WTC11 (cell line): ENCODE results near the gene APBA1. TPM values are rescaled to one million over a fixed set of nuclear protein-coding genes. Genes with fewer than 3 reads are reported as not detected.

Experiments used
- ATAC-seq: fragments of 200-7000 bp; cut with Tn5 transposase; 2 replicates; pipeline ENCODE4 v1.10.0; 2021; ENCODE audit warnings: mild to moderate bottlenecking, moderate library complexity
- CTCF ChIA-PET: fragments of 300-600 bp; sonication (Branson Sonifier 250); formaldehyde crosslinking; loops from one replicate; lab custom pipeline; 2021; ENCODE audit warnings: antibody characterized with exemption; lab: Charles Lee
- POLR2A ChIA-PET: fragments of 350-600 bp; sonication (Branson Sonifier 250); formaldehyde crosslinking; loops from one replicate; lab custom pipeline; 2021; ENCODE audit warnings: antibody characterized with exemption; lab: Charles Lee
- DNase-seq: peaks from one replicate; pipeline ENCODE4 v3.0.0; 2021; ENCODE audit warnings: low spot score
- H3K27ac Mint-ChIP-seq: 2 replicates; pipeline ENCODE4 v1.8.0; 2021; ENCODE audit warnings: mixed read lengths
- H3K27me3 Mint-ChIP-seq: 2 replicates; pipeline ENCODE4 v1.8.0; 2021; ENCODE audit warnings: low read depth, mild to moderate bottlenecking, moderate library complexity, mixed read lengths
- H3K36me3 Mint-ChIP-seq: 2 replicates; pipeline ENCODE4 v1.8.0; 2021; ENCODE audit warnings: mixed read lengths
- H3K4me1 Mint-ChIP-seq: 2 replicates; pipeline ENCODE4 v1.8.0; 2022; ENCODE audit warnings: mixed read lengths
- H3K4me3 Mint-ChIP-seq: 2 replicates; pipeline ENCODE4 v1.8.0; 2021; ENCODE audit warnings: mild to moderate bottlenecking, moderate library complexity, mixed read lengths
- H3K9me3 Mint-ChIP-seq: 2 replicates; pipeline ENCODE4 v1.8.0; 2021; ENCODE audit warnings: mixed read lengths
- FOXP4 ChIP-seq: sonication (generic); formaldehyde crosslinking; IDR thresholded peaks from 2 replicates; pipeline ENCODE4 v1.8.0; 2022; ENCODE audit warnings: mild to moderate bottlenecking, missing genetic modification reagents
- IRF2 ChIP-seq: sonication (generic); formaldehyde crosslinking; IDR thresholded peaks from 2 replicates; pipeline ENCODE4 v1.8.0; 2022; ENCODE audit warnings: low read depth, missing genetic modification reagents, borderline replicate concordance
- JUN ChIP-seq: sonication (generic); formaldehyde crosslinking; IDR thresholded peaks from 2 replicates; pipeline ENCODE4 v1.8.0; 2023; ENCODE audit warnings: mild to moderate bottlenecking, missing genetic modification reagents
- MXD4 ChIP-seq: fragments of 250-450 bp; sonication (Bioruptor Pico); IDR thresholded peaks from 2 replicates; pipeline ENCODE4 v1.8.0; 2021; ENCODE audit warnings: mild to moderate bottlenecking, moderate library complexity, borderline replicate concordance
- NR1H2 ChIP-seq: sonication (generic); formaldehyde crosslinking; IDR thresholded peaks from 2 replicates; pipeline ENCODE4 v1.9.0; 2021; ENCODE audit warnings: mild to moderate bottlenecking, moderate library complexity, missing genetic modification reagents
- PRRX2 ChIP-seq: fragments of 250-450 bp; sonication (Bioruptor Pico); IDR thresholded peaks from 2 replicates; pipeline ENCODE4 v1.8.0; 2021; ENCODE audit warnings: mild to moderate bottlenecking
- TEAD1 ChIP-seq: sonication (generic); formaldehyde crosslinking; IDR thresholded peaks from 2 replicates; pipeline ENCODE4 v1.8.0; 2022; ENCODE audit warnings: mild to moderate bottlenecking, missing genetic modification reagents
- TP53 ChIP-seq: sonication (generic); formaldehyde crosslinking; IDR thresholded peaks from 2 replicates; pipeline ENCODE4 v1.8.1; 2023; ENCODE audit warnings: mild to moderate bottlenecking, missing genetic modification reagents
- USF1 ChIP-seq: sonication (generic); formaldehyde crosslinking; IDR thresholded peaks from 2 replicates; pipeline ENCODE4 v1.8.0; 2022; ENCODE audit warnings: mild to moderate bottlenecking, missing genetic modification reagents
- ZBTB43 ChIP-seq: sonication (generic); formaldehyde crosslinking; IDR thresholded peaks from 2 replicates; pipeline ENCODE4 v1.8.1; 2023; ENCODE audit warnings: mild to moderate bottlenecking, missing genetic modification reagents
- ZNF232 ChIP-seq: sonication (generic); formaldehyde crosslinking; IDR thresholded peaks from 2 replicates; pipeline ENCODE4 v1.8.0; 2022; ENCODE audit warnings: mild to moderate bottlenecking, missing genetic modification reagents
- total RNA-seq: library from RNA; stranded (reverse); gene quantifications from 3 replicates; pipeline ENCODE4 v1.2.3, GENCODE V29; 2021
- TF ChIP-seq, protein P1 (sequence below): sonication (generic); formaldehyde crosslinking; IDR thresholded peaks from 2 replicates; pipeline ENCODE4 v1.8.0; 2022; ENCODE audit warnings: missing genetic modification reagents
- TF ChIP-seq, protein P2 (sequence below): fragments of 250-450 bp; sonication (Bioruptor Pico); IDR thresholded peaks from 2 replicates; pipeline ENCODE4 v1.9.0; 2021; ENCODE audit warnings: mild to moderate bottlenecking
- TF ChIP-seq, protein P3 (sequence below): sonication (generic); formaldehyde crosslinking; IDR thresholded peaks from 2 replicates; pipeline ENCODE4 v1.8.0; 2023; ENCODE audit warnings: missing genetic modification reagents, mild to moderate bottlenecking, borderline replicate concordance
- TF ChIP-seq, protein P4 (sequence below): sonication (generic); formaldehyde crosslinking; IDR thresholded peaks from 2 replicates; pipeline ENCODE4 v1.8.1; 2023; ENCODE audit warnings: mild to moderate bottlenecking, missing genetic modification reagents, borderline replicate concordance
- TF ChIP-seq, protein P5 (sequence below): sonication (generic); formaldehyde crosslinking; IDR thresholded peaks from 2 replicates; pipeline ENCODE4 v1.8.0; 2023; ENCODE audit warnings: mild to moderate bottlenecking, missing genetic modification reagents

APBA1 gene
- total RNA-seq, 1 experiment from 2014 or later: 0.94 TPM

- DNase-seq (no peak), ATAC-seq (peak; percentile 69)
- POLR2A ChIA-PET: no interaction called here
- no peak overlapping the region for H3K27ac Mint-ChIP-seq
- CTCF ChIA-PET: interaction anchor here (1.5 kb wide), 1 partner anchor 14 kb away, joined by 7 read pairs; no protein-coding TSS in a partner anchor
- H3K4me1 Mint-ChIP-seq: peaks cover 19% of the 10 kb centered on the region
- H3K4me3 Mint-ChIP-seq: no peak overlapping the region
- no peaks in the 10 kb centered on the region for H3K9me3 Mint-ChIP-seq
- H3K27me3 Mint-ChIP-seq: no peaks in the 10 kb centered on the region
- H3K36me3 Mint-ChIP-seq: no peaks in the 10 kb centered on the region
- TF ChIP-seq USF1 (CRISPR knock-in tag): no peak
- TF ChIP-seq, protein P1, sequence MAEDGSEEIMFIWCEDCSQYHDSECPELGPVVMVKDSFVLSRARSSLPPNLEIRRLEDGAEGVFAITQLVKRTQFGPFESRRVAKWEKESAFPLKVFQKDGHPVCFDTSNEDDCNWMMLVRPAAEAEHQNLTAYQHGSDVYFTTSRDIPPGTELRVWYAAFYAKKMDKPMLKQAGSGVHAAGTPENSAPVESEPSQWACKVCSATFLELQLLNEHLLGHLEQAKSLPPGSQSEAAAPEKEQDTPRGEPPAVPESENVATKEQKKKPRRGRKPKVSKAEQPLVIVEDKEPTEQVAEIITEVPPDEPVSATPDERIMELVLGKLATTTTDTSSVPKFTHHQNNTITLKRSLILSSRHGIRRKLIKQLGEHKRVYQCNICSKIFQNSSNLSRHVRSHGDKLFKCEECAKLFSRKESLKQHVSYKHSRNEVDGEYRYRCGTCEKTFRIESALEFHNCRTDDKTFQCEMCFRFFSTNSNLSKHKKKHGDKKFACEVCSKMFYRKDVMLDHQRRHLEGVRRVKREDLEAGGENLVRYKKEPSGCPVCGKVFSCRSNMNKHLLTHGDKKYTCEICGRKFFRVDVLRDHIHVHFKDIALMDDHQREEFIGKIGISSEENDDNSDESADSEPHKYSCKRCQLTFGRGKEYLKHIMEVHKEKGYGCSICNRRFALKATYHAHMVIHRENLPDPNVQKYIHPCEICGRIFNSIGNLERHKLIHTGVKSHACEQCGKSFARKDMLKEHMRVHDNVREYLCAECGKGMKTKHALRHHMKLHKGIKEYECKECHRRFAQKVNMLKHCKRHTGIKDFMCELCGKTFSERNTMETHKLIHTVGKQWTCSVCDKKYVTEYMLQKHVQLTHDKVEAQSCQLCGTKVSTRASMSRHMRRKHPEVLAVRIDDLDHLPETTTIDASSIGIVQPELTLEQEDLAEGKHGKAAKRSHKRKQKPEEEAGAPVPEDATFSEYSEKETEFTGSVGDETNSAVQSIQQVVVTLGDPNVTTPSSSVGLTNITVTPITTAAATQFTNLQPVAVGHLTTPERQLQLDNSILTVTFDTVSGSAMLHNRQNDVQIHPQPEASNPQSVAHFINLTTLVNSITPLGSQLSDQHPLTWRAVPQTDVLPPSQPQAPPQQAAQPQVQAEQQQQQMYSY (CRISPR knock-in tag): no peak
- TF ChIP-seq TEAD1 (CRISPR knock-in tag): no peak
- TF ChIP-seq, protein P2, sequence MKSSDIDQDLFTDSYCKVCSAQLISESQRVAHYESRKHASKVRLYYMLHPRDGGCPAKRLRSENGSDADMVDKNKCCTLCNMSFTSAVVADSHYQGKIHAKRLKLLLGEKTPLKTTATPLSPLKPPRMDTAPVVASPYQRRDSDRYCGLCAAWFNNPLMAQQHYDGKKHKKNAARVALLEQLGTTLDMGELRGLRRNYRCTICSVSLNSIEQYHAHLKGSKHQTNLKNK (CRISPR knock-in tag): no peak
- no peak for TF ChIP-seq ZNF232 (CRISPR knock-in tag)
- no peak for TF ChIP-seq FOXP4
- no peak for TF ChIP-seq ZBTB43 (CRISPR knock-in tag)
- TF ChIP-seq PRRX2 (CRISPR knock-in tag): no peak
- TF ChIP-seq JUN (CRISPR knock-in tag): no peak
- no peak for TF ChIP-seq MXD4 (CRISPR knock-in tag)
- TF ChIP-seq, protein P3, sequence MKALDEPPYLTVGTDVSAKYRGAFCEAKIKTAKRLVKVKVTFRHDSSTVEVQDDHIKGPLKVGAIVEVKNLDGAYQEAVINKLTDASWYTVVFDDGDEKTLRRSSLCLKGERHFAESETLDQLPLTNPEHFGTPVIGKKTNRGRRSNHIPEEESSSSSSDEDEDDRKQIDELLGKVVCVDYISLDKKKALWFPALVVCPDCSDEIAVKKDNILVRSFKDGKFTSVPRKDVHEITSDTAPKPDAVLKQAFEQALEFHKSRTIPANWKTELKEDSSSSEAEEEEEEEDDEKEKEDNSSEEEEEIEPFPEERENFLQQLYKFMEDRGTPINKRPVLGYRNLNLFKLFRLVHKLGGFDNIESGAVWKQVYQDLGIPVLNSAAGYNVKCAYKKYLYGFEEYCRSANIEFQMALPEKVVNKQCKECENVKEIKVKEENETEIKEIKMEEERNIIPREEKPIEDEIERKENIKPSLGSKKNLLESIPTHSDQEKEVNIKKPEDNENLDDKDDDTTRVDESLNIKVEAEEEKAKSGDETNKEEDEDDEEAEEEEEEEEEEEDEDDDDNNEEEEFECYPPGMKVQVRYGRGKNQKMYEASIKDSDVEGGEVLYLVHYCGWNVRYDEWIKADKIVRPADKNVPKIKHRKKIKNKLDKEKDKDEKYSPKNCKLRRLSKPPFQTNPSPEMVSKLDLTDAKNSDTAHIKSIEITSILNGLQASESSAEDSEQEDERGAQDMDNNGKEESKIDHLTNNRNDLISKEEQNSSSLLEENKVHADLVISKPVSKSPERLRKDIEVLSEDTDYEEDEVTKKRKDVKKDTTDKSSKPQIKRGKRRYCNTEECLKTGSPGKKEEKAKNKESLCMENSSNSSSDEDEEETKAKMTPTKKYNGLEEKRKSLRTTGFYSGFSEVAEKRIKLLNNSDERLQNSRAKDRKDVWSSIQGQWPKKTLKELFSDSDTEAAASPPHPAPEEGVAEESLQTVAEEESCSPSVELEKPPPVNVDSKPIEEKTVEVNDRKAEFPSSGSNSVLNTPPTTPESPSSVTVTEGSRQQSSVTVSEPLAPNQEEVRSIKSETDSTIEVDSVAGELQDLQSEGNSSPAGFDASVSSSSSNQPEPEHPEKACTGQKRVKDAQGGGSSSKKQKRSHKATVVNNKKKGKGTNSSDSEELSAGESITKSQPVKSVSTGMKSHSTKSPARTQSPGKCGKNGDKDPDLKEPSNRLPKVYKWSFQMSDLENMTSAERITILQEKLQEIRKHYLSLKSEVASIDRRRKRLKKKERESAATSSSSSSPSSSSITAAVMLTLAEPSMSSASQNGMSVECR: no peak
- no peak for TF ChIP-seq NR1H2 (CRISPR knock-in tag)
- TF ChIP-seq IRF2 (CRISPR knock-in tag): no peak
- TF ChIP-seq, protein P4, sequence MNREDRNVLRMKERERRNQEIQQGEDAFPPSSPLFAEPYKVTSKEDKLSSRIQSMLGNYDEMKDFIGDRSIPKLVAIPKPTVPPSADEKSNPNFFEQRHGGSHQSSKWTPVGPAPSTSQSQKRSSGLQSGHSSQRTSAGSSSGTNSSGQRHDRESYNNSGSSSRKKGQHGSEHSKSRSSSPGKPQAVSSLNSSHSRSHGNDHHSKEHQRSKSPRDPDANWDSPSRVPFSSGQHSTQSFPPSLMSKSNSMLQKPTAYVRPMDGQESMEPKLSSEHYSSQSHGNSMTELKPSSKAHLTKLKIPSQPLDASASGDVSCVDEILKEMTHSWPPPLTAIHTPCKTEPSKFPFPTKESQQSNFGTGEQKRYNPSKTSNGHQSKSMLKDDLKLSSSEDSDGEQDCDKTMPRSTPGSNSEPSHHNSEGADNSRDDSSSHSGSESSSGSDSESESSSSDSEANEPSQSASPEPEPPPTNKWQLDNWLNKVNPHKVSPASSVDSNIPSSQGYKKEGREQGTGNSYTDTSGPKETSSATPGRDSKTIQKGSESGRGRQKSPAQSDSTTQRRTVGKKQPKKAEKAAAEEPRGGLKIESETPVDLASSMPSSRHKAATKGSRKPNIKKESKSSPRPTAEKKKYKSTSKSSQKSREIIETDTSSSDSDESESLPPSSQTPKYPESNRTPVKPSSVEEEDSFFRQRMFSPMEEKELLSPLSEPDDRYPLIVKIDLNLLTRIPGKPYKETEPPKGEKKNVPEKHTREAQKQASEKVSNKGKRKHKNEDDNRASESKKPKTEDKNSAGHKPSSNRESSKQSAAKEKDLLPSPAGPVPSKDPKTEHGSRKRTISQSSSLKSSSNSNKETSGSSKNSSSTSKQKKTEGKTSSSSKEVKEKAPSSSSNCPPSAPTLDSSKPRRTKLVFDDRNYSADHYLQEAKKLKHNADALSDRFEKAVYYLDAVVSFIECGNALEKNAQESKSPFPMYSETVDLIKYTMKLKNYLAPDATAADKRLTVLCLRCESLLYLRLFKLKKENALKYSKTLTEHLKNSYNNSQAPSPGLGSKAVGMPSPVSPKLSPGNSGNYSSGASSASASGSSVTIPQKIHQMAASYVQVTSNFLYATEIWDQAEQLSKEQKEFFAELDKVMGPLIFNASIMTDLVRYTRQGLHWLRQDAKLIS: no peak
- no peak for TF ChIP-seq TP53 (CRISPR knock-in tag)
- TF ChIP-seq, protein P5, sequence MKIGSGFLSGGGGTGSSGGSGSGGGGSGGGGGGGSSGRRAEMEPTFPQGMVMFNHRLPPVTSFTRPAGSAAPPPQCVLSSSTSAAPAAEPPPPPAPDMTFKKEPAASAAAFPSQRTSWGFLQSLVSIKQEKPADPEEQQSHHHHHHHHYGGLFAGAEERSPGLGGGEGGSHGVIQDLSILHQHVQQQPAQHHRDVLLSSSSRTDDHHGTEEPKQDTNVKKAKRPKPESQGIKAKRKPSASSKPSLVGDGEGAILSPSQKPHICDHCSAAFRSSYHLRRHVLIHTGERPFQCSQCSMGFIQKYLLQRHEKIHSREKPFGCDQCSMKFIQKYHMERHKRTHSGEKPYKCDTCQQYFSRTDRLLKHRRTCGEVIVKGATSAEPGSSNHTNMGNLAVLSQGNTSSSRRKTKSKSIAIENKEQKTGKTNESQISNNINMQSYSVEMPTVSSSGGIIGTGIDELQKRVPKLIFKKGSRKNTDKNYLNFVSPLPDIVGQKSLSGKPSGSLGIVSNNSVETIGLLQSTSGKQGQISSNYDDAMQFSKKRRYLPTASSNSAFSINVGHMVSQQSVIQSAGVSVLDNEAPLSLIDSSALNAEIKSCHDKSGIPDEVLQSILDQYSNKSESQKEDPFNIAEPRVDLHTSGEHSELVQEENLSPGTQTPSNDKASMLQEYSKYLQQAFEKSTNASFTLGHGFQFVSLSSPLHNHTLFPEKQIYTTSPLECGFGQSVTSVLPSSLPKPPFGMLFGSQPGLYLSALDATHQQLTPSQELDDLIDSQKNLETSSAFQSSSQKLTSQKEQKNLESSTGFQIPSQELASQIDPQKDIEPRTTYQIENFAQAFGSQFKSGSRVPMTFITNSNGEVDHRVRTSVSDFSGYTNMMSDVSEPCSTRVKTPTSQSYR (CRISPR knock-in tag): no peak
These were observed 13.0 kb downstream of the APBA1 start for GRCh38 chr9:69658987-69659675.
